Heart left ventricle (tissue), 16 donors: ENCODE measurements around the gene VANGL1. TPM values are rescaled to one million over a fixed set of nuclear protein-coding genes. Genes with fewer than 3 reads are reported as not detected.

ENCODE experiments used
- ATAC-seq, 4 donors: fragments of 200-7000 bp; cut with Tn5 transposase; one replicate each; pipeline ENCODE4 v1.9.1; 2020 to 2022; ENCODE audit warnings: moderate library complexity in 4 of 4, mild to moderate bottlenecking in 3 of 4, moderate number of reproducible peaks in 1 of 4
- DNase-seq, 5 donors: peaks; one replicate each; pipeline ENCODE4 v3.0.0-alpha.2; 2020
- H3K27ac ChIP-seq, 12 donors: fragments of 200-600 bp; sonication (generic) in 4 of 12; one replicate each; pipeline versions ENCODE4 v1.5.0 to v1.8.0; 2016 to 2022; ENCODE audit warnings: mild to moderate bottlenecking in 2 of 12
- H3K27me3 ChIP-seq, 9 donors: fragments of 200-600 bp; sonication (generic) in 2 of 9; one replicate each; pipeline versions ENCODE4 v1.5.1 to v1.8.0; 2016 to 2022; ENCODE audit warnings: mild to moderate bottlenecking in 3 of 9
- H3K36me3 ChIP-seq, 9 donors: fragments of 200-600 bp; sonication (generic) in 2 of 9; one replicate each; pipeline versions ENCODE4 v1.5.0 to v1.8.0; 2018 to 2022; ENCODE audit warnings: mild to moderate bottlenecking in 2 of 9
- H3K4me1 ChIP-seq, 12 donors: fragments of 200-600 bp; sonication (generic) in 4 of 12; one replicate each; pipeline versions ENCODE4 v1.5.0 to v1.8.0; 2016 to 2022; ENCODE audit warnings: mild to moderate bottlenecking in 3 of 12
- H3K4me3 ChIP-seq, 12 donors: fragments of 200-600 bp; sonication (generic) in 4 of 12; one replicate each; pipeline versions ENCODE4 v1.5.0 to v1.8.0; 2017 to 2022; ENCODE audit warnings: mild to moderate bottlenecking in 9 of 12, moderate library complexity in 4 of 12
- H3K9me3 ChIP-seq, 12 donors: fragments of 200-600 bp; sonication (generic) in 4 of 12; one replicate each; pipeline versions ENCODE4 v1.5.0 to v1.8.0; 2016 to 2022; ENCODE audit warnings: mild to moderate bottlenecking in 1 of 12
- POLR2A ChIP-seq, 2 donors: fragments of 450-650 bp; IDR thresholded peaks; one replicate each; pipeline ENCODE4 v1.6.1; 2017; ENCODE audit warnings: antibody characterized with exemption in 2 of 2, mild to moderate bottlenecking in 2 of 2, moderate library complexity in 2 of 2
- WGBS, 4 donors: extraction: QIAGEN DNeasy Blood & Tissue Kit in 2 of 4; methylation state at CpG; one replicate each; pipeline versions ENCODE4 v1.1.5 to v1.1.7; 2013 to 2018; 5-methylcytosine and 5-hydroxymethylcytosine counted together
- intact Hi-C, 10 donors: fragments of 100-400 bp; cut with DNase I; formaldehyde crosslinking; loops; one replicate each; pipeline versions ENCODE4 v1.11.1 to v1.14.2; 2022
- polyA plus RNA-seq, 2 donors: library from polyadenylated mRNA; stranded (reverse); fragments of 200-250 nt; gene quantifications; one replicate each; pipeline ENCODE4 v1.2.3, GENCODE V29; 2013
- total RNA-seq, 9 donors: library from RNA; depleted of rRNA in 2 of 9; stranded (reverse); fragments of >200 nt in 2 of 9; fragmentation: NEBNext Ultra II Directional in 3 of 9; extraction: Animal tissue kit (Norgen Biotek cat#: 25700) in 3 of 9; gene quantifications; one replicate each; pipeline versions ENCODE4 v1.1.0 to v1.2.4, GENCODE V29; 2016 to 2023
- TF ChIP-seq, protein P1 (sequence below), 12 donors: fragments of 200-600 bp; sonication (generic) in 4 of 12; IDR thresholded peaks; one replicate each; pipeline versions ENCODE4 v1.5.0 to v1.8.0; 2018 to 2022; ENCODE audit warnings: antibody characterized with exemption in 12 of 12, mild to moderate bottlenecking in 5 of 12
- donor health status: ischemic (EF 13 %, LVEDD 7.1; RV severe dilation, severe dysfunction).
- donor health status: healthy with polysubstance abuse.
- donor health status: DM: no; HTN: yes; CAD: no.
- donor health status: DM: no; HTN: no; CAD: no.
- donor health status: ischemic (EF 25% LVEDD 6.9; RV normal size, moderate dysfunction).
- donor health status: ischemic (EF 25% LVEDD 5.7; RV mildly dilated, moderate dysfunction).
- donor health status: healthy.
- donor health status: DM: yes; HTN: yes; CAD: no.
- donor health status: ischemic (EF 35%, LVEDD 5.7; RV mildly dilated, moderate dysfunction).
- donor health status: nonischemic (EF 11% LVEDD 7.7; RV severe dilation, severe dysfunction).
- donor health status: DM: yes; HTN: yes; CAD: no.
- donor health status: PGD.
- donor health status: ischemic (EF 29% LVEDD 5.4; RV normal size, mild dysfunction).
- donor health status: nonischemic (EF 23%, LVEDD 6.1; RV moderate dilation, normal function).

Gene VANGL1
- total and polyA plus RNA-seq, 11 donors, result 1.4 to 11.5 (median 6.9) TPM

DNA sequence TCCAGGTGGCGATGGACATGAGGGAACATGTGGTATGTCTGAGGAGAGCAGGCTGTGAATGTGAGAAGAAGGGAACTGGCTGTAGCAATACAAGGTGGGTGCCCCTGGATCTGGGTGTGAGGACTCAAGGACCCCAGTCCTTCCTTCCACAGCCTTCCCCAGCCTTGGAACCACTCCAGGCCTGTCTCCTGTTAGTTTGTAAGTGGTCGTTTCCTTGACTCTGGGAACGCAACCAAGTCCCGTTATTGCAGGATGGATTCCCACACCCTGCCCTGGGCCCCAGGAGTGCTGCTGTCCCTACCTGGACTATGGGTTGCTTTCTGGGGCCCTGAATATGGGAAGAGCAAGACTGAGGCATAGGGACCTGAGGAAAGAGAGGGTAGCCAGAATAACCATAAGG, 47.2 kb upstream of the VANGL1 start:
- peaks cover 0 to 17% (median 1%) of the 10 kb centered on the region in 12 donors for H3K9me3 ChIP-seq
- no peak for TF ChIP-seq POLR2A (IDR thresholded peaks at IDR 0.05)
- TF ChIP-seq, protein P1, sequence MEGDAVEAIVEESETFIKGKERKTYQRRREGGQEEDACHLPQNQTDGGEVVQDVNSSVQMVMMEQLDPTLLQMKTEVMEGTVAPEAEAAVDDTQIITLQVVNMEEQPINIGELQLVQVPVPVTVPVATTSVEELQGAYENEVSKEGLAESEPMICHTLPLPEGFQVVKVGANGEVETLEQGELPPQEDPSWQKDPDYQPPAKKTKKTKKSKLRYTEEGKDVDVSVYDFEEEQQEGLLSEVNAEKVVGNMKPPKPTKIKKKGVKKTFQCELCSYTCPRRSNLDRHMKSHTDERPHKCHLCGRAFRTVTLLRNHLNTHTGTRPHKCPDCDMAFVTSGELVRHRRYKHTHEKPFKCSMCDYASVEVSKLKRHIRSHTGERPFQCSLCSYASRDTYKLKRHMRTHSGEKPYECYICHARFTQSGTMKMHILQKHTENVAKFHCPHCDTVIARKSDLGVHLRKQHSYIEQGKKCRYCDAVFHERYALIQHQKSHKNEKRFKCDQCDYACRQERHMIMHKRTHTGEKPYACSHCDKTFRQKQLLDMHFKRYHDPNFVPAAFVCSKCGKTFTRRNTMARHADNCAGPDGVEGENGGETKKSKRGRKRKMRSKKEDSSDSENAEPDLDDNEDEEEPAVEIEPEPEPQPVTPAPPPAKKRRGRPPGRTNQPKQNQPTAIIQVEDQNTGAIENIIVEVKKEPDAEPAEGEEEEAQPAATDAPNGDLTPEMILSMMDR (IDR thresholded peaks at IDR 0.05), result no peak
- ATAC-seq (no peak), DNase-seq (peak in 1 of 5 donors; percentile 25)
- peaks cover 0 to 31% (median 12%) of the 10 kb centered on the region in 12 donors for H3K4me1 ChIP-seq
- intact Hi-C loops, result loop anchor here in 9 of 10 donors (2.0 to 10.0 kb wide), 10 partner anchors 48 to 620 kb away; no protein-coding TSS in a partner anchor
- H3K36me3 ChIP-seq, result no peaks in the 10 kb centered on the region
- 58 to 73% (median 64%) methylated on average over 4 of the region's 4 CpGs for WGBS, 4 donors
- H3K27me3 ChIP-seq, result no peaks in the 10 kb centered on the region
- H3K27ac ChIP-seq, result no peak overlapping the region
- no peak overlapping the region for H3K4me3 ChIP-seq

GRCh38 chr1:115595279-115596079, 46.3 kb upstream of the VANGL1 start:
- H3K9me3 ChIP-seq, result peaks cover 0 to 9% (median 0%) of the 10 kb centered on the region in 12 donors
- peaks cover 0 to 31% (median 12%) of the 10 kb centered on the region in 12 donors for H3K4me1 ChIP-seq
- no peaks in the 10 kb centered on the region for H3K27me3 ChIP-seq
- DNase-seq, result peak; percentile 87 to 92 (median 90)
- no peak overlapping the region for H3K4me3 ChIP-seq
- no peak overlapping the region for H3K27ac ChIP-seq
- TF ChIP-seq, protein P1 (IDR thresholded peaks at IDR 0.05), result peak in 11 of 12 donors; percentile 89 to 98 (median 95)
- TF ChIP-seq POLR2A (IDR thresholded peaks at IDR 0.05), result no peak
- H3K36me3 ChIP-seq, result no peaks in the 10 kb centered on the region
- ATAC-seq, result peak; percentile 81 to 92 (median 89)
- intact Hi-C loops, result loop anchor here (1.0 to 10.0 kb wide), 14 partner anchors 48 to 621 kb away; no protein-coding TSS in a partner anchor
- WGBS, 4 donors, result 60 to 74% (median 61%) methylated on average over 10 to 12 of the region's 12 CpGs

DNA sequence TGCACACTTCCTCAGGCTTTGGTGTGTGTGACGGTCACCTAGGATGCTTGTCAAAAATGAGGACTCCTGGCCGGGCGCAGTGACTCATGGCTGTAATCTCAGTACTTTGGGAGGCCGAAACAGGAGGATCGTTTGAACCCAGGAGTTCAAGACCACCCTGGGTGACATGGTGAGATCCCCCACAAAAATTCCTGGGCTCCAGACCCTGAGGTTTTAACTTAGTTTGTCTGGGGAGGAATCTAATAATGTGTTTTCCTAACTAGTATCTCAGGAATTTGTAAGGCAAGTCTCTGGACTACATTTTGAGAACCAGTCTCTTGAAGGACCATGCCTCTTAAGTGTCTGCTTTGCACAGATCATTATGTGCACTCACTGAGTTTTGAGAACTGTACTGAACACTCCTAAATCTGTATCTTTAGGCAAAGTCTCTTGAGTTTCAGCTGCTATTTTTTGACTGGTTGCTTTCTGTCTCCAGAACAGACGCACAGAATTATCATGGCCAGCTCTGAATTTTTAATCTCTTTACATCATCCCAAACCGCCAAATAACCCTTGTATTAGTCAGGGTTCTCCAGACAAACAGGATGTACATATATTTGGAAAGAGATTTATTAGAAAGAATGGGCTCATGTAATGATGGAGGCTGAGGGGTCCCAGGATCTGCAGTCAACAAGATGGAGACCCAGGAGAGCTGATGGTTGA, 45.5 kb upstream of the VANGL1 start:
- intact Hi-C loops, result loop anchor here (2.0 to 10.0 kb wide), 10 partner anchors 49 to 621 kb away; no protein-coding TSS in a partner anchor
- no peak overlapping the region for H3K4me3 ChIP-seq
- peaks cover 0 to 31% (median 12%) of the 10 kb centered on the region in 12 donors for H3K4me1 ChIP-seq
- DNase-seq, result no peak
- no peak for TF ChIP-seq POLR2A (IDR thresholded peaks at IDR 0.05)
- TF ChIP-seq, protein P1 (IDR thresholded peaks at IDR 0.05), result peak in 1 of 12 donors; percentile 14
- 32 to 49% (median 34%) methylated on average over 5 to 7 of the region's 7 CpGs for WGBS, 4 donors
- H3K36me3 ChIP-seq, result no peaks in the 10 kb centered on the region
- no peak for ATAC-seq
- no peak overlapping the region for H3K27ac ChIP-seq
- peaks cover 0 to 1% (median 0%) of the 10 kb centered on the region in 12 donors for H3K9me3 ChIP-seq
- H3K27me3 ChIP-seq, result no peaks in the 10 kb centered on the region

GRCh38 chr1:115604508-115604907, 37.3 kb upstream of the VANGL1 start:
- Histone ChIP-seq H3K4me3 (no peak overlapping the region), H3K9me3 (peaks cover 0 to 6% (median 0%) of the 10 kb centered on the region in 12 donors), H3K4me1 (peaks cover 0 to 6% (median 0%) of the 10 kb centered on the region in 12 donors), H3K27me3 (no peaks in the 10 kb centered on the region), H3K36me3 (no peaks in the 10 kb centered on the region), H3K27ac (no peak overlapping the region)
- ATAC-seq (no peak), DNase-seq (no peak)
- WGBS, 4 donors, result 90 to 96% (median 95%) methylated on average over 3 of the region's 3 CpGs
- no peak for TF ChIP-seq POLR2A (IDR thresholded peaks at IDR 0.05)
- TF ChIP-seq, protein P1 (IDR thresholded peaks at IDR 0.05), result no peak
- intact Hi-C loops, result no loop called here
